SK-N-MC (cell line): ENCODE data around the gene ANKRD44.

Source experiments
- DNase-seq: peaks from one replicate; pipeline ENCODE4 v3.0.0-alpha.2; 2011; ENCODE audit warnings: low read depth, low spot score
- H3K27ac ChIP-seq: fragments of 200-600 bp; sonication (generic); 2 replicates; pipeline ENCODE4 v1.5.1; 2016; ENCODE audit warnings: mixed run types
- H3K36me3 ChIP-seq: fragments of 200-600 bp; sonication (generic); 2 replicates; pipeline ENCODE4 v1.6.1; 2017; ENCODE audit warnings: antibody characterized with exemption, low read length, mixed read lengths; ENCODE audit not compliant: insufficient read depth
- H3K4me3 ChIP-seq: fragments of 200-600 bp; sonication (generic); 2 replicates; pipeline ENCODE4 v1.5.1; 2016
- H3K9ac ChIP-seq: fragments of 200-600 bp; sonication (generic); 2 replicates; pipeline ENCODE4 v1.8.0; 2017; ENCODE audit warnings: mixed run types, mixed read lengths; ENCODE audit not compliant: insufficient read length
- H3K9me3 ChIP-seq: fragments of 200-600 bp; sonication (generic); 2 replicates; pipeline ENCODE4 v1.6.1; 2017; ENCODE audit warnings: low read depth, mild to moderate bottlenecking, antibody characterized with exemption, low read length, moderate library complexity, mixed read lengths
- EZH2 ChIP-seq: fragments of 200-600 bp; sonication (generic); IDR thresholded peaks from one replicate; pipeline ENCODE4 v1.6.1; 2017; ENCODE audit warnings: antibody characterized with exemption
- FOXP2 ChIP-seq: optimal IDR thresholded peaks from 2 replicates; pipeline ENCODE3; 2011; ENCODE audit warnings: mild to moderate bottlenecking, moderate library complexity; ENCODE audit not compliant: insufficient read depth; ENCODE audit errors: extremely low read length, control extremely low read depth
- POLR2AphosphoS5 ChIP-seq: IDR thresholded peaks from 2 replicates; pipeline ENCODE4 v1.6.1; 2012; ENCODE audit warnings: mild to moderate bottlenecking, low read depth, low read length, borderline replicate concordance

The ANKRD44 gene

GRCh38 chr2:197274937-197275336, 35.6 kb downstream of the ANKRD44 start:
- Histone ChIP-seq H3K27ac (no peak overlapping the region), H3K36me3 (no peaks in the 10 kb centered on the region), H3K9ac (no peak overlapping the region), H3K4me3 (no peak overlapping the region), H3K9me3 (no peaks in the 10 kb centered on the region)
- no peak for TF ChIP-seq FOXP2
- TF ChIP-seq POLR2AphosphoS5, result no peak
- TF ChIP-seq EZH2, result no peak
- DNase-seq, result no peak

- H3K27ac ChIP-seq, result no peak overlapping the region
- H3K4me3 ChIP-seq, result no peak overlapping the region
- DNase-seq, result no peak
- no peak overlapping the region for H3K9ac ChIP-seq
- no peak for TF ChIP-seq FOXP2
- TF ChIP-seq POLR2AphosphoS5, result no peak
- no peak for TF ChIP-seq EZH2
- H3K36me3 ChIP-seq, result no peaks in the 10 kb centered on the region
- no peaks in the 10 kb centered on the region for H3K9me3 ChIP-seq
These were observed 36.2 kb downstream of the ANKRD44 start for GRCh38 chr2:197274349-197274748.

- Histone ChIP-seq H3K9me3 (no peaks in the 10 kb centered on the region), H3K9ac (no peak overlapping the region), H3K27ac (no peak overlapping the region), H3K4me3 (no peak overlapping the region), H3K36me3 (no peaks in the 10 kb centered on the region)
- DNase-seq, result no peak
- TF ChIP-seq EZH2, result no peak
These were observed 37.1 kb downstream of the ANKRD44 start for GRCh38 chr2:197273485-197273884.

- H3K4me3 ChIP-seq, result no peak overlapping the region
- H3K36me3 ChIP-seq, result no peaks in the 10 kb centered on the region
- no peaks in the 10 kb centered on the region for H3K9me3 ChIP-seq
- no peak overlapping the region for H3K9ac ChIP-seq
- TF ChIP-seq FOXP2 (no peak), EZH2 (no peak), POLR2AphosphoS5 (no peak)
- no peak for DNase-seq
- H3K27ac ChIP-seq, result no peak overlapping the region
These were observed 40.0 kb downstream of the ANKRD44 start for GRCh38 chr2:197270601-197271000.

GRCh38 chr2:197269815-197270214, 40.8 kb downstream of the ANKRD44 start:
- TF ChIP-seq EZH2, result no peak
- TF ChIP-seq FOXP2, result no peak
- TF ChIP-seq POLR2AphosphoS5, result no peak
- no peak overlapping the region for H3K4me3 ChIP-seq
- no peak for DNase-seq
- H3K36me3 ChIP-seq, result no peaks in the 10 kb centered on the region
- no peaks in the 10 kb centered on the region for H3K9me3 ChIP-seq
- H3K9ac ChIP-seq, result no peak overlapping the region
- no peak overlapping the region for H3K27ac ChIP-seq

GRCh38 chr2:197268786-197269584, 41.6 kb downstream of the ANKRD44 start:
- Histone ChIP-seq H3K9me3 (no peaks in the 10 kb centered on the region), H3K4me3 (no peak overlapping the region), H3K27ac (no peak overlapping the region), H3K9ac (no peak overlapping the region), H3K36me3 (no peaks in the 10 kb centered on the region)
- DNase-seq, result no peak
- TF ChIP-seq POLR2AphosphoS5 (no peak), EZH2 (no peak), FOXP2 (no peak)

- DNase-seq, result no peak
These were observed 44.1 kb downstream of the ANKRD44 start for GRCh38 chr2:197266477-197266876.

GRCh38 chr2:197265924-197266323, 44.7 kb downstream of the ANKRD44 start:
- Histone ChIP-seq H3K27ac (no peak overlapping the region), H3K4me3 (no peak overlapping the region), H3K9ac (no peak overlapping the region), H3K9me3 (no peaks in the 10 kb centered on the region), H3K36me3 (no peaks in the 10 kb centered on the region)
- TF ChIP-seq POLR2AphosphoS5 (no peak), FOXP2 (no peak), EZH2 (no peak)
- no peak for DNase-seq

More at GRCh38 chr2:197266477-197266876, 44.1 kb downstream of the ANKRD44 start:
- H3K4me3 ChIP-seq, result no peak overlapping the region
- TF ChIP-seq FOXP2, result no peak
- TF ChIP-seq EZH2, result no peak
- TF ChIP-seq POLR2AphosphoS5, result no peak
- H3K36me3 ChIP-seq, result no peaks in the 10 kb centered on the region
- H3K27ac ChIP-seq, result no peak overlapping the region
- no peak overlapping the region for H3K9ac ChIP-seq
- no peaks in the 10 kb centered on the region for H3K9me3 ChIP-seq

GRCh38 chr2:197265036-197265435, 45.5 kb downstream of the ANKRD44 start:
- no peak for TF ChIP-seq EZH2
- no peak for TF ChIP-seq FOXP2
- no peak for TF ChIP-seq POLR2AphosphoS5
- H3K9me3 ChIP-seq, result no peaks in the 10 kb centered on the region
- no peak overlapping the region for H3K27ac ChIP-seq
- no peaks in the 10 kb centered on the region for H3K36me3 ChIP-seq
- no peak overlapping the region for H3K9ac ChIP-seq
- DNase-seq, result no peak
- no peak overlapping the region for H3K4me3 ChIP-seq
